Measurements from ENCODE around the gene MAP4K2.

The MAP4K2 gene

DNA sequence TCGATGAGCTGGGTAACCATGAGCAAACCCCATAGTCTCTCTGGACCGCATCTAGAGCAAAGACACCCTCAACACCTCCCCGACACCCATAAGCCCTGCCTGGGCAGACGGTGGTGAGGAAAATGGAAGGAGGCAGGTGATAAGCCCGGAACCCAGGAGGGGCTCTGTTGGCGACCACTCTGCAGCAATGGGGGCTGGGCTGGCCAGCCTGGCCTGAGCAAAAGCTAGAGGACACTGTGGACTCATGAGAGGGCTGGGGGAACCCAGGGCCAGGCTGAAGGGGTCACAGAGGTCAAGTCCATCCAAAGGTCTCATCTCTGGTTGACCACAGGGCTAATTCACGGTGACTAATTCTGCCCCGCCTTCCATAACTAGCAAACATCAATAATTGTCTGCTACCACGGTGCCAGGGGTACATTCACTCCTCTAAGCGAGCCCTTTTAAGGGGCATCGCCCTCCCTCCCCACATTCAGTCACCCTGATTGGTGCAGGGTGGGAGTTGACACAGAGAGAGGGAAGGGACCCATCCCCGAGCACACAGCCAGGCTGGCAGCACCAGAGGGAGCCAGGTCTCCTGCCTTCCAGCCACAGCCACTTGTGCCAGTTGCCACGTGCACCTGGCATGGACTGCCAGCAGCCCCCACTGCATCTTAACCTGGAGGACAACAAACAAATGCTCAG lies 47.2 kb downstream of the MAP4K2 start:
- Histone ChIP-seq H3K27ac (no peak overlapping the region), H3K27me3 (ENCODE audit: control insufficient read depth, insufficient read depth, low read length) (no peaks in the 10 kb centered on the region), H3K4me1 (no peaks in the 10 kb centered on the region), H3K36me3 (ENCODE audit: control insufficient read depth, insufficient read depth, low read length) (no peaks in the 10 kb centered on the region), H3K9ac (no peak overlapping the region), H3K4me2 (ENCODE audit: low read length) (no peak overlapping the region), H2AFZ (no peak overlapping the region), H3K79me2 (no peaks in the 10 kb centered on the region), H3K4me3 (ENCODE audit: low read depth, low read length) (no peak overlapping the region), H3K9me3 (ENCODE audit: control insufficient read depth, low read length) (no peaks in the 10 kb centered on the region)
- TF ChIP-seq, protein P1, sequence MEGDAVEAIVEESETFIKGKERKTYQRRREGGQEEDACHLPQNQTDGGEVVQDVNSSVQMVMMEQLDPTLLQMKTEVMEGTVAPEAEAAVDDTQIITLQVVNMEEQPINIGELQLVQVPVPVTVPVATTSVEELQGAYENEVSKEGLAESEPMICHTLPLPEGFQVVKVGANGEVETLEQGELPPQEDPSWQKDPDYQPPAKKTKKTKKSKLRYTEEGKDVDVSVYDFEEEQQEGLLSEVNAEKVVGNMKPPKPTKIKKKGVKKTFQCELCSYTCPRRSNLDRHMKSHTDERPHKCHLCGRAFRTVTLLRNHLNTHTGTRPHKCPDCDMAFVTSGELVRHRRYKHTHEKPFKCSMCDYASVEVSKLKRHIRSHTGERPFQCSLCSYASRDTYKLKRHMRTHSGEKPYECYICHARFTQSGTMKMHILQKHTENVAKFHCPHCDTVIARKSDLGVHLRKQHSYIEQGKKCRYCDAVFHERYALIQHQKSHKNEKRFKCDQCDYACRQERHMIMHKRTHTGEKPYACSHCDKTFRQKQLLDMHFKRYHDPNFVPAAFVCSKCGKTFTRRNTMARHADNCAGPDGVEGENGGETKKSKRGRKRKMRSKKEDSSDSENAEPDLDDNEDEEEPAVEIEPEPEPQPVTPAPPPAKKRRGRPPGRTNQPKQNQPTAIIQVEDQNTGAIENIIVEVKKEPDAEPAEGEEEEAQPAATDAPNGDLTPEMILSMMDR (IDR thresholded peaks at IDR 0.05), result no peak

DNA sequence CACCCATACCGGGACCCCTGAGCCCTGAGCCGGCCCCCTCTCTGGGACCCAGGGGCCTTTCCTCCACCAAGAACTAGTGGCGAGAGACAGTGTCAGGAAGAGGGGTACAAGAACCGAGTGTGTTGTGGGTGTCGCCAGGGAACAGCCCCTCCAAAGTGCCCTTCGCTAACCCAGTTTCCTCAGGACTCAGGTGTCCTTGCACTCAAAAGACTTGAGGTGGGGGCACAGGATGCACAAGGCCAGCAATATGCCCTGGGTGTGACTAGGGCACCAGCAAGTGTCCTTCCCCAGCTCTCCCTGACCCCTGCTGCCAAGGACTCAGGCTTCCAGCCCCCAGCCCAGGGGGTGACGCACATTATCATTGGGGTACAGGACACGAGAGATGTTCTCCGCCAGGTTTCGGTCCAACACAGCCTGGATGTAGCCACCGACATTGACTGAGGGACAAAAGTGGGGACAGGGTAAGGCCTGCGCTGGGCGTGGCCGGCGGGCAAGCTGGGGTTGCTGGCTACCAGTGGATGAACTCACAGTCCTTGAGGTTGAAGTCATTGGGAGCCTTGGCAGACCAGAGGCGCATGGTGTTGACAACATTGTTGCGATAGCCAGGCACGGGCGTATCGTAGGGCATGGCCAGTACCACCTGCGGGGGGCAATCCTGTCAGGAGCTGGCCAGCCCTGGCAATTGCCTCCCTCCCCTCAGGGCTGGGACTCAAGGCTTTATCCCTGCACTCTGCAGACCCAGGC lies 47.9 kb downstream of the MAP4K2 start:
- Histone ChIP-seq H3K79me2 (no peaks in the 10 kb centered on the region), H3K4me3 (ENCODE audit: low read depth, low read length) (no peak overlapping the region), H3K9me3 (ENCODE audit: control insufficient read depth, low read length) (no peaks in the 10 kb centered on the region), H3K4me2 (ENCODE audit: low read length) (no peak overlapping the region), H3K9ac (no peak overlapping the region), H3K4me1 (no peaks in the 10 kb centered on the region), H3K36me3 (ENCODE audit: control insufficient read depth, insufficient read depth, low read length) (no peaks in the 10 kb centered on the region), H2AFZ (no peak overlapping the region), H3K27ac (no peak overlapping the region), H3K27me3 (ENCODE audit: control insufficient read depth, insufficient read depth, low read length) (no peaks in the 10 kb centered on the region)
- TF ChIP-seq, protein P1 (IDR thresholded peaks at IDR 0.05), result no peak

DNA sequence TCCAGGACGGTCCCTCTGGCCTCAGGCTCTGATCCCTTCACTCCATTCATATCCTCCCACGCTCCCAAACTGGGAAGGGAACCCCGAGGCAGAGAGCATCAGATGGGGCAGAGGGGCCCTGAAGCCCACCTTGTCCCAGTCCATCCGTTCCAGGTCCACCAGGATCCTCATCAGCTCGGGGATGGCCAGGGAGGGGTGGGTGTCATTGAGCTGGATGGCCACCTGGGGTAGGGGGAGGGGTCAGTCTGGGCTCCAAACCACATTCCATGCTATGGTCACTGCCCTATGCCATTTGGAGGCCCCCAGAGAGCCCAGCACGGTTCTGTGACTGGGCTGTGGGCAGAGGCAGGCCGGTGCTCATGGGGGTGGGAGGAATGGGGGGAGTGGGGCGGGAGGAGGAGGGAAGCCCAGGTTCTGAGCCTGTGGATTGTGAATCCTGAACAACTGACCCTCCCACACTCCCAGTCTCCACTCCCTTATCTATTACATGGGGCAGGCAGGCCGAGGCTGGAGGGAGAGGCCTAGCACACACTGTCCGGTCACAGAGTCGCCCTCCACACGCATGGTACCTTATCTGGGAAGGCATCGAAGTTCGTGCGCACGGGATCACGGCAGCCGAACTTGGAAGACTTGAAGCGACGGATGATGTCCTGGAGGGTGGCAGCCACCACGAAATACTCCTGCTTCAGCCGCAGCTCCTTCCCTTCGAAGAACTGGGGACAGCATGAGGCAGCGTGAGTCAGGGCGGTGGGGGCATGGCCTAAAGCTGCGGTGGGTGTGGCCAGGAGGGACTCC lies 48.7 kb downstream of the MAP4K2 start:
- TF ChIP-seq, protein P1 (IDR thresholded peaks at IDR 0.05), result no peak
- Histone ChIP-seq H3K79me2 (no peaks in the 10 kb centered on the region), H3K27ac (no peak overlapping the region), H3K27me3 (ENCODE audit: control insufficient read depth, insufficient read depth, low read length) (no peaks in the 10 kb centered on the region), H3K9ac (no peak overlapping the region), H3K9me3 (ENCODE audit: control insufficient read depth, low read length) (no peaks in the 10 kb centered on the region), H3K36me3 (ENCODE audit: control insufficient read depth, insufficient read depth, low read length) (no peaks in the 10 kb centered on the region), H3K4me3 (ENCODE audit: low read depth, low read length) (no peak overlapping the region), H3K4me1 (no peaks in the 10 kb centered on the region), H2AFZ (no peak overlapping the region), H3K4me2 (ENCODE audit: low read length) (no peak overlapping the region)

DNA sequence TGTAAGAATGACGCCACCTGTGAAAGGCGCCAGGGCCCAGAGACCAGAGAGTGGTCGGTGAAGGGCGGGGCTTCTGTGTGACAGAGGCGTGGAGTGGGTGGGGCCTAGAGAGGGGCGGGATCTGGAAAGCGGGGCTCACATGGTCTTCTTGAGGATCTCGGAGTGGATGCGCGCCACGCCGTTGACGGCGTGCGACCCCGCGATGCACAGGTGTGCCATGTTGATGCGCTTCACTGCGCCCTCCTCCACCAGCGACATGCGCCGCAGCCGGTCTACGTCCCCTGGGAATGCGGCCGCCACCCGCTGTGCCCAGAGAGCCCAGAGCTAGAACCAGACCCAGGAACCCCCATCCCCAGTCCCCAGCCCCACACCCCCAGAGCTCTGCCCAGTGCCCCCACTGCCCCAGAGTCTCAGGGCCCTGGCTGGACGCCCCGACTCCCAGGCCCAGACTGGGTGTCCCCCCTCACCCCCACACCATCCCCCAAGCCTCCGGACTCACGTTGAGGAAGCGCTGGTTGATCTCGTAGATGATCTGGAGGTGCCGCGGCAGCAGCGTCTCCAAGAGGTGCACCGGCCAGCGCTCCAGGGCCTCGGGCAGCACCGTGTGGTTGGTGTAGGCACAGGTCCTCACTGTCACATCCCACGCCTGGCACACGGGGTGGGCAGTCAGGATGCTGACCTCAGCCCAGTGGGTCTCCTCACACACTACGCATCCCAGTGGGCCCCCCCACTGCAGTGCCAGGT lies 49.5 kb downstream of the MAP4K2 start:
- TF ChIP-seq, protein P1 (IDR thresholded peaks at IDR 0.05), result no peak
- Histone ChIP-seq H3K9ac (no peak overlapping the region), H3K27me3 (ENCODE audit: control insufficient read depth, insufficient read depth, low read length) (no peaks in the 10 kb centered on the region), H3K4me1 (no peaks in the 10 kb centered on the region), H3K4me2 (ENCODE audit: low read length) (no peak overlapping the region), H2AFZ (no peak overlapping the region), H3K27ac (no peak overlapping the region), H3K79me2 (no peaks in the 10 kb centered on the region), H3K36me3 (ENCODE audit: control insufficient read depth, insufficient read depth, low read length) (no peaks in the 10 kb centered on the region), H3K4me3 (ENCODE audit: low read depth, low read length) (no peak overlapping the region), H3K9me3 (ENCODE audit: control insufficient read depth, low read length) (no peaks in the 10 kb centered on the region)
